H9 (cell line): ENCODE data around the gene OAF. TPM values are rescaled to one million over a fixed set of nuclear protein-coding genes. Genes with fewer than 3 reads are reported as not detected.

Source experiments
- DNase-seq: peaks from one replicate; pipeline ENCODE4 v3.0.0-alpha.2; 2017
- H2AFZ ChIP-seq: one replicate; pipeline ENCODE4 v1.6.1; 2013; ENCODE audit warnings: mild to moderate bottlenecking, low read length, control low read depth, moderate library complexity
- H2AK5ac ChIP-seq: 2 replicates; pipeline ENCODE4 v1.6.1; 2013; ENCODE audit warnings: low read length, control low read depth, mixed read lengths; ENCODE audit not compliant: insufficient read length
- H2BK120ac ChIP-seq: one replicate; pipeline ENCODE4 v1.6.1; 2013; ENCODE audit warnings: low read depth, mild to moderate bottlenecking, low read length, control low read depth, inconsistent platforms; ENCODE audit not compliant: poor library complexity, severe bottlenecking
- H2BK12ac ChIP-seq: 2 replicates; pipeline ENCODE4 v1.6.1; 2013; ENCODE audit warnings: low read length, control low read depth, mixed read lengths, low read depth; ENCODE audit not compliant: insufficient read length
- H2BK15ac ChIP-seq: 2 replicates; pipeline ENCODE4 v1.6.1; 2013; ENCODE audit warnings: low read depth, low read length, control low read depth
- H2BK20ac ChIP-seq: one replicate; pipeline ENCODE4 v1.6.1; 2013; ENCODE audit warnings: low read depth, mild to moderate bottlenecking, low read length, control low read depth, inconsistent platforms; ENCODE audit not compliant: poor library complexity, severe bottlenecking
- H2BK5ac ChIP-seq: 2 replicates; pipeline ENCODE4 v1.6.1; 2013; ENCODE audit warnings: low read length, control low read depth, mixed read lengths; ENCODE audit not compliant: insufficient read length
- H3K14ac ChIP-seq: 2 replicates; pipeline ENCODE4 v1.6.1; 2013; ENCODE audit warnings: low read length, control low read depth; ENCODE audit not compliant: insufficient read depth
- H3K18ac ChIP-seq: 2 replicates; pipeline ENCODE4 v1.6.1; 2013; ENCODE audit warnings: low read depth, mild to moderate bottlenecking, mixed read lengths, low read length, control low read depth; ENCODE audit not compliant: insufficient read length
- H3K23ac ChIP-seq: 2 replicates; pipeline ENCODE4 v1.6.1; 2013; ENCODE audit warnings: low read length, control low read depth, mixed read lengths, low read depth; ENCODE audit not compliant: insufficient read length
- H3K23me2 ChIP-seq: 2 replicates; pipeline ENCODE4 v1.6.1; 2013; ENCODE audit warnings: low read depth, mild to moderate bottlenecking, mixed read lengths, low read length, control low read depth; ENCODE audit not compliant: insufficient read length, poor library complexity, severe bottlenecking
- H3K27ac ChIP-seq: 2 replicates; pipeline ENCODE4 v1.5.1; 2013; ENCODE audit warnings: low read length, control low read depth, mixed read lengths, low read depth; ENCODE audit not compliant: insufficient read length
- H3K27me3 ChIP-seq: 2 replicates; pipeline ENCODE4 v1.6.1; 2013; ENCODE audit warnings: low read length, control low read depth, inconsistent platforms; ENCODE audit not compliant: insufficient read depth
- H3K4ac ChIP-seq: 2 replicates; pipeline ENCODE4 v1.6.1; 2013; ENCODE audit warnings: low read depth, mild to moderate bottlenecking, control low read depth, inconsistent platforms, low read length, moderate library complexity
- H3K4me1 ChIP-seq: 2 replicates; pipeline ENCODE4 v1.6.1; 2013; ENCODE audit warnings: low read length, control low read depth, inconsistent platforms; ENCODE audit not compliant: insufficient read depth
- H3K4me2 ChIP-seq: 2 replicates; pipeline ENCODE4 v1.6.1; 2013; ENCODE audit warnings: low read length, control low read depth, mixed read lengths; ENCODE audit not compliant: insufficient read length, insufficient read depth
- H3K56ac ChIP-seq: 2 replicates; pipeline ENCODE4 v1.6.1; 2013; ENCODE audit warnings: low read depth, mild to moderate bottlenecking, mixed read lengths, low read length, control low read depth; ENCODE audit not compliant: insufficient read length
- H3K79me1 ChIP-seq: 2 replicates; pipeline ENCODE4 v1.6.1; 2013; ENCODE audit warnings: low read depth, mild to moderate bottlenecking, moderate library complexity, low read length, control low read depth, inconsistent platforms; ENCODE audit not compliant: insufficient read depth, poor library complexity, severe bottlenecking
- H3K79me2 ChIP-seq: 2 replicates; pipeline ENCODE4 v1.6.1; 2013; ENCODE audit warnings: low read length, control low read depth, inconsistent platforms; ENCODE audit not compliant: insufficient read depth
- H3K9ac ChIP-seq: 2 replicates; pipeline ENCODE4 v1.6.1; 2013; ENCODE audit warnings: low read length, control low read depth, mixed read lengths; ENCODE audit not compliant: insufficient read length; ENCODE audit errors: extremely low read depth
- H3K9me3 ChIP-seq: one replicate; pipeline ENCODE4 v1.6.1; 2013; ENCODE audit warnings: low read depth, low read length, inconsistent platforms; ENCODE audit not compliant: control insufficient read depth
- H3T11ph ChIP-seq: one replicate; pipeline ENCODE4 v1.6.1; 2013; ENCODE audit warnings: mild to moderate bottlenecking, low read length, control low read depth, inconsistent platforms
- H4K20me1 ChIP-seq: one replicate; pipeline ENCODE4 v1.6.1; 2013; ENCODE audit not compliant: control insufficient read depth, insufficient read length, insufficient read depth
- H4K5ac ChIP-seq: 2 replicates; pipeline ENCODE4 v1.6.1; 2013; ENCODE audit warnings: low read depth, mild to moderate bottlenecking, mixed read lengths, low read length, control low read depth; ENCODE audit not compliant: insufficient read length
- H4K8ac ChIP-seq: replicated peaks from 2 replicates; pipeline ENCODE4 v1.6.1; 2013; ENCODE audit warnings: low read length, control low read depth, mixed read lengths, low read depth; ENCODE audit not compliant: insufficient read length
- H4K91ac ChIP-seq: 2 replicates; pipeline ENCODE4 v1.6.1; 2013; ENCODE audit warnings: low read depth, mild to moderate bottlenecking, moderate library complexity, mixed read lengths, low read length, control low read depth; ENCODE audit not compliant: insufficient read length
- H3K27ac Mint-ChIP-seq, 3 experiments: 2 replicates in 2 of 3; 3 replicates in 1 of 3; pipeline ENCODE4 v1.8.0; 2020 to 2021; ENCODE audit warnings: mixed read lengths in 3 of 3, mild to moderate bottlenecking in 1 of 3, moderate library complexity in 1 of 3
- H3K27me3 Mint-ChIP-seq: 2 replicates; pipeline ENCODE4 v1.8.0; 2021; ENCODE audit warnings: low read depth, mild to moderate bottlenecking, moderate library complexity, mixed read lengths
- H3K36me3 Mint-ChIP-seq, 3 experiments: 2 replicates in 2 of 3; 3 replicates in 1 of 3; pipeline ENCODE4 v1.8.0; 2020 to 2021; ENCODE audit warnings: low read depth in 3 of 3, mixed read lengths in 3 of 3; ENCODE audit not compliant: insufficient read depth in 1 of 3
- H3K4me1 Mint-ChIP-seq, 2 experiments: 2 replicates each; pipeline ENCODE4 v1.8.0; 2020; ENCODE audit warnings: mixed read lengths in 2 of 2
- H3K4me3 Mint-ChIP-seq, 2 experiments: 2 replicates in 1 of 2; 3 replicates in 1 of 2; pipeline ENCODE4 v1.8.0; 2020 to 2021; ENCODE audit warnings: mild to moderate bottlenecking in 2 of 2, mixed read lengths in 2 of 2, moderate library complexity in 1 of 2
- H3K9me3 Mint-ChIP-seq, 2 experiments: 2 replicates in 1 of 2; 3 replicates in 1 of 2; pipeline ENCODE4 v1.8.0; 2020; ENCODE audit warnings: mild to moderate bottlenecking in 2 of 2, mixed read lengths in 2 of 2, moderate library complexity in 1 of 2
- CTCF ChIP-seq: fragments of 200-600 bp; sonication (generic); conservative IDR thresholded peaks from 3 replicates; pipeline ENCODE4 v1.8.0; 2021; ENCODE audit warnings: antibody characterized with exemption, mild to moderate bottlenecking
- WGBS: extraction: QIAGEN DNeasy Blood & Tissue Kit; methylation state at CpG from one replicate; pipeline ENCODE4 v1.1.7; 2013; ENCODE audit warnings: missing lambda C conversion rate, low lambda C conversion rate, mixed read lengths; ENCODE audit not compliant: insufficient read length; ENCODE audit errors: extremely low coverage; 5-methylcytosine and 5-hydroxymethylcytosine counted together
- total RNA-seq: library from RNA; stranded (reverse); gene quantifications from 2 replicates; pipeline ENCODE4 v1.2.1, GENCODE V29; 2021

The OAF gene
- total RNA-seq, 1 experiment from 2014 or later, result 1.1 TPM

DNA sequence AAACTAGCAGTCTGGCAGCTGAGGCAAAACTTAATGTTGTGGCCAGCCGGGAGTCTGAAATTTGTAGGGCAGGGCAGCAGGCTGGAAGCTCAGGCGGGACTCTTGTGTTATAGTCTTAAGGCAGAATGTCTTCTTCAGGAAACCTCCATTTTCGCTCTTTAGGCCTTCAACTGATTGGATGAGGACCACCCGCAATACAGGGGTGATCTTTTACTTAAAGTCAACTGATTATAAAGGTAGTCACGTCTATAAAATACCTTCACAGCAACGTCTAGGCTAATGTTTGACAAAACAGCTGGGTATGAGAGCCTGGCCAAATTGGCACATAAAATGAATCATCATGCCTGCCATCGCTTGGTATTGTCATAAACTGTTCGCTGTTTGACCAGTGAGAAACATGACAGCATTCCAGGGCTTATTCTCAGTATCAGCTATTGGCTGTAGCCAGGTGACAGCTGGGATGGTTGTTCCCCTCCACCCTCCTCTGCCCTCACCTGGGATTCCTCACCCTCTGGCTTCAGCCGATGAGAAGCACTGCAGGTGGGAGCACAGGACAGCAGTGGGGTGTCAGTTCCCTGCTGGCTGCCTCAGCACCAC lies 22.5 kb downstream of the OAF start:
- H3K9ac ChIP-seq, result no peak overlapping the region
- no peak overlapping the region for H3K56ac ChIP-seq
- H2BK5ac ChIP-seq, result no peak overlapping the region
- H3T11ph ChIP-seq, result no peak overlapping the region
- H3K9me3 Mint-ChIP-seq, result no peaks in the 10 kb centered on the region; a peak in 1 of 5 replicates
- no peak overlapping the region for H4K8ac ChIP-seq
- DNase-seq, result no peak
- no peak overlapping the region for H4K5ac ChIP-seq
- no peaks in the 10 kb centered on the region for H3K27me3 ChIP-seq
- H3K4ac ChIP-seq, result no peak overlapping the region
- TF ChIP-seq CTCF, result no peak
- no peak overlapping the region for H2BK120ac ChIP-seq
- no peak overlapping the region for H3K4me2 ChIP-seq
- H2BK12ac ChIP-seq, result no peak overlapping the region
- no peaks in the 10 kb centered on the region for H3K23me2 ChIP-seq
- no peaks in the 10 kb centered on the region for H3K79me2 ChIP-seq
- H3K9me3 ChIP-seq, result no peaks in the 10 kb centered on the region
- no peaks in the 10 kb centered on the region for H3K4me1 ChIP-seq
- peaks cover 13 to 29% of the 10 kb centered on the region in 2 experiments for H3K4me1 Mint-ChIP-seq
- no peak overlapping the region for H3K14ac ChIP-seq
- no peak overlapping the region for H2BK20ac ChIP-seq
- no peaks in the 10 kb centered on the region for H3K79me1 ChIP-seq
- H3K36me3 Mint-ChIP-seq, result no peaks in the 10 kb centered on the region; a peak in 1 of 7 replicates
- H3K18ac ChIP-seq, result no peak overlapping the region
- no CpG with 5 or more reads among the region's 9 CpGs for WGBS
- H3K27ac ChIP-seq, result no peak overlapping the region
- no peak overlapping the region for H2AFZ ChIP-seq
- H4K20me1 ChIP-seq, result no peaks in the 10 kb centered on the region
- no peak overlapping the region for H3K27ac Mint-ChIP-seq
- H3K4me3 Mint-ChIP-seq, result no peak overlapping the region
- peaks cover 66% of the 10 kb centered on the region for H3K27me3 Mint-ChIP-seq
- no peak overlapping the region for H3K23ac ChIP-seq
- H2AK5ac ChIP-seq, result no peak overlapping the region
- no peak overlapping the region for H2BK15ac ChIP-seq
- H4K91ac ChIP-seq, result no peak overlapping the region
